Stimulated activated naive CD8-positive, alpha-beta T cell treated with anti-CD3 and anti-CD28 coated beads, Interleukin-15, Interleukin-2, amounts not matched to agents 100 ng/mL and 50 ng/mL, for 24 hours (primary cell): Measurements from ENCODE around the gene FCRL2.
"Not testable (repeated sequence)": the region's sequence is repeated elsewhere in the genome, so short reads cannot be mapped to it uniquely, and the experiment has no call there.

Experiments used
- H3K27ac Mint-ChIP-seq: one replicate; pipeline ENCODE4 v1.8.0; 2021; ENCODE audit warnings: mild to moderate bottlenecking, mixed read lengths
- H3K27me3 Mint-ChIP-seq: one replicate; pipeline ENCODE4 v1.8.0; 2021; ENCODE audit warnings: mixed read lengths
- H3K36me3 Mint-ChIP-seq: one replicate; pipeline ENCODE4 v1.8.0; 2021; ENCODE audit warnings: low read depth, mixed read lengths
- H3K4me1 Mint-ChIP-seq: one replicate; pipeline ENCODE4 v1.8.0; 2021; ENCODE audit warnings: low read depth, mixed read lengths
- H3K4me3 Mint-ChIP-seq: one replicate; pipeline ENCODE4 v1.8.0; 2021; ENCODE audit warnings: mild to moderate bottlenecking, mixed read lengths
- H3K9me3 Mint-ChIP-seq: one replicate; pipeline ENCODE4 v1.8.0; 2021; ENCODE audit warnings: mixed read lengths

The FCRL2 gene

GRCh38 chr1:157773493-157774350, 3.2 kb downstream of the FCRL2 start:
- Mint-ChIP-seq H3K9me3 (peaks cover 3% of the 10 kb centered on the region), H3K4me3 (no peak overlapping the region), H3K4me1 (peaks cover 25% of the 10 kb centered on the region), H3K27me3 (peaks cover 4% of the 10 kb centered on the region), H3K36me3 (no peaks in the 10 kb centered on the region), H3K27ac (peak overlapping the region; percentile 61)

- no peaks in the 10 kb centered on the region for H3K36me3 Mint-ChIP-seq
- H3K27me3 Mint-ChIP-seq, result peaks cover 4% of the 10 kb centered on the region
- peaks cover 24% of the 10 kb centered on the region for H3K4me1 Mint-ChIP-seq
- H3K4me3 Mint-ChIP-seq, result no peak overlapping the region
- H3K27ac Mint-ChIP-seq, result no peak overlapping the region
- peaks cover 3% of the 10 kb centered on the region for H3K9me3 Mint-ChIP-seq
Observed at GRCh38 chr1:157771661-157772425, 5.1 kb downstream of the FCRL2 start.

- peaks cover 4% of the 10 kb centered on the region for H3K27me3 Mint-ChIP-seq
Observed at GRCh38 chr1:157770442-157771043, 6.4 kb downstream of the FCRL2 start.

DNA sequence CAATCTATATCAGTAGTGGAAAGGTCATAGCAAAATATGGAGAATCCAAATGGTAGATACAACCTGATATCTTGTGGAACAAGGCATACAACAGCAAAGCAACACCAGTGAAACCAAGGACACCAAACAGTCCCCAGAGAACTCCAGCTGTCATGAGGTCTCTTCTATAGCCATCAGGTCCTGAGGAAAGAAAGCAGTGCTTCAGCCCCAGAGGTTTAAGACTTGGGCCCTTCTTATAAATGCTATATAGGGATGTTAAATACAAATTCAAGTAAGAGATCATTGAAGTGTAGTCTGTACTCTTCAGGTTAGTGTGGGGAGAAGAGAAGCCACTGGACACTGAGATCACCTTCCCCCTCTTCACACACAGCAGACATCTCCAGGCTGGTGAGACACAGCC, 10.1 kb downstream of the FCRL2 start:
- Mint-ChIP-seq H3K27ac (no peak overlapping the region), H3K27me3 (peaks cover 5% of the 10 kb centered on the region), H3K9me3 (no peaks in the 10 kb centered on the region), H3K4me3 (no peak overlapping the region), H3K36me3 (no peaks in the 10 kb centered on the region), H3K4me1 (peaks cover 14% of the 10 kb centered on the region)

More at GRCh38 chr1:157770442-157771043, 6.4 kb downstream of the FCRL2 start:
- Mint-ChIP-seq H3K9me3 (peaks cover 3% of the 10 kb centered on the region), H3K4me3 (no peak overlapping the region), H3K4me1 (peaks cover 22% of the 10 kb centered on the region), H3K27ac (no peak overlapping the region), H3K36me3 (no peaks in the 10 kb centered on the region)

DNA sequence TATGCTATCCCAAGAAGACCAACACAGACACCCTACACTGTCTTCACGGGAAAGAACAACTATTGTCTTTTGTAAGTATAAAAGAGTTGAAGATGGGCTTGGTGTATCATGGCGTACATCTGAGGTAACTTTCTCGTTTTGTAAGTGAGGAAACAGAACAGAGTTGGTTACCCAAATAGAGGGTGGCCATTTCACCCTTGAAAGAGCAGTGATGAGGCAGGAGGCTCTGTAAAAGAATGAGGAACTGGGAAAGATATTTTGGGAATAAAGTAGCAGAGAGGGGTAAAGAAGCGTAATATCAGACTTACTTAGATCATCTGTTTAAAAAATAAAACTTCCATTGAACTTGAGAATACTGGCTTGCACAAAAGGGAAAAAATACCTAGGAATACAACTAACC, 18.9 kb downstream of the FCRL2 start:
- Mint-ChIP-seq H3K36me3 (peaks cover 8% of the 10 kb centered on the region), H3K4me1 (peaks cover 5% of the 10 kb centered on the region), H3K9me3 (peaks cover 9% of the 10 kb centered on the region), H3K27me3 (peaks cover 5% of the 10 kb centered on the region), H3K27ac (no peak overlapping the region), H3K4me3 (no peak overlapping the region)

- H3K36me3 Mint-ChIP-seq, result no peaks in the 10 kb centered on the region
- no peak overlapping the region for H3K4me3 Mint-ChIP-seq
- no peak overlapping the region for H3K27ac Mint-ChIP-seq
- no peaks in the 10 kb centered on the region for H3K9me3 Mint-ChIP-seq
- no peaks in the 10 kb centered on the region for H3K4me1 Mint-ChIP-seq
- peaks cover 6% of the 10 kb centered on the region for H3K27me3 Mint-ChIP-seq
Observed at GRCh38 chr1:157753611-157754010, 23.3 kb downstream of the FCRL2 start.

- Mint-ChIP-seq H3K4me3 (no peak overlapping the region), H3K9me3 (no peaks in the 10 kb centered on the region), H3K36me3 (no peaks in the 10 kb centered on the region), H3K27me3 (peaks cover 6% of the 10 kb centered on the region), H3K4me1 (peaks cover 4% of the 10 kb centered on the region), H3K27ac (no peak overlapping the region)
Observed at GRCh38 chr1:157751283-157751682, 25.6 kb downstream of the FCRL2 start.

DNA sequence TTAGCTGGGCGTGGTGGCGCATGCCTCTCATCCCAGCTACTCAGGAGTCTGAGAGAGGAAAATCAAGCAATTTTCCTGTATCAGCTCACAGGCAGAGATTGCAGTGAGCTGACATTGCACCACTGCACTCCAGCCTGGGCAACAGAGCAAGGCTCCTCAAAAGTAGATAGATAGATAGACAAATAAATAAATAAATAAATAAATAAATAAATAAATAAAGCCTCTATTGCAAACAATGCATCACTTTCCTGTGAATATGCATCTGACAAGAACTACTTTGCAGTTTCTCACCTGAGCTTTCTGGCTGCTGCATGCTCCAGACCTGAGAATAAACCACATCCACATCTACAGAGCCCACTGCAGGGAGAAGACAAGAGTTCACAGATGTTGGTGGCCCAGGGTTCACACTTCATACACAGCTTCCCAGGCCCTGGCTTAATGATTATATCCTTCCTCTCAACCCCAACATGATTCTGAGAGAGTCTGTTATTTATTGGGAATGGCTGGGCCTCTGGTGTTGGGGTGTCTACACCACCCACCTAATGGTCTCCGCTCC, 28.6 kb downstream of the FCRL2 start:
- Mint-ChIP-seq H3K27ac (no peak overlapping the region), H3K4me1 (peaks cover 4% of the 10 kb centered on the region), H3K4me3 (no peak overlapping the region), H3K36me3 (no peaks in the 10 kb centered on the region), H3K27me3 (peaks cover 6% of the 10 kb centered on the region), H3K9me3 (no peaks in the 10 kb centered on the region)

- Mint-ChIP-seq H3K4me3 (no peak overlapping the region), H3K9me3 (no peaks in the 10 kb centered on the region), H3K4me1 (peaks cover 14% of the 10 kb centered on the region), H3K27ac (no peak overlapping the region), H3K27me3 (no peaks in the 10 kb centered on the region), H3K36me3 (no peaks in the 10 kb centered on the region)
Observed at GRCh38 chr1:157739229-157739901, 37.6 kb downstream of the FCRL2 start.

DNA sequence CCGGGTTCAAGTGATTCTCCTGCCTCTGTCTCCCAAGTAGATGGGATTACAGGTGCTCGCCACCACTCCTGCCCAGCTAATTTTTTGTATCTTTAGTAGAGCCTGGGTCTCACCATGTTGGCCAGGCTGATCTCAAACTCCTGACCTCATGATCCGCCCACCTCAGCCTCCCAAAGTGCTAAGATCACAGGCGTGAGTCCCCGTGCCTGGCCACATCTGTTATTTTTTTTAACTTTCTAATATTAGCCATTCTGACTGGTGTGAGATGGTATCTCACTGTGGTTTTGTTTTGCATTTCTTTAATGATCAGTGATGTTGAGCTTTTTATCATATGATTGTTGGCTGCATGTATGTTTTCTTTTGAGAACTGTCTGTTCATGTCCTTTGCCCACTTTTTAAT, 40.9 kb downstream of the FCRL2 start:
- not testable (repeated sequence) for H3K9me3 Mint-ChIP-seq, H3K4me3 Mint-ChIP-seq, H3K27me3 Mint-ChIP-seq, H3K27ac Mint-ChIP-seq, H3K36me3 Mint-ChIP-seq
- peaks cover 26% of the 10 kb centered on the region for H3K4me1 Mint-ChIP-seq

GRCh38 chr1:157734321-157734720, 42.6 kb downstream of the FCRL2 start:
- Mint-ChIP-seq H3K9me3 (no peaks in the 10 kb centered on the region), H3K4me3 (no peak overlapping the region), H3K4me1 (peaks cover 20% of the 10 kb centered on the region), H3K27me3 (no peaks in the 10 kb centered on the region), H3K36me3 (no peaks in the 10 kb centered on the region), H3K27ac (no peak overlapping the region)

DNA sequence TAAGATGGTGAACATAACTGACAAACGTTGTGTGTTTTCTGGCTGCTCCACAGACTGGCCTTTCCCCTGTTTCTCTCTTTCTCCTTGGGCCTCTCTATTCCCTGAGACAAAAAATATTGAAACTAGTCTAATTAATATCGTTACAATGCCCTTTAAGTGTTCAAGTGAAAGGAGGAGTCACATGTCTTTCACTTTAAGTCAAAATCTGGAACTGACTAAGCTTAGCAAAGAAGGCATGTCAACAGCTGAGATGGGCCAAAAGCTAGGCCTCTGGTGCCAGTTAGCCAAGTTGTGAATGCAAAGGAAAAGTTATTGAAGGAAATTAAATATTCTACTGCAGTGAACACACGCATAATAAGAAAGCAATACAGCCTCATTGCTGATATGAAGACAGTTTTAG, 44.2 kb downstream of the FCRL2 start:
- Mint-ChIP-seq H3K27ac (no peak overlapping the region), H3K36me3 (no peaks in the 10 kb centered on the region), H3K9me3 (no peaks in the 10 kb centered on the region), H3K4me1 (peaks cover 23% of the 10 kb centered on the region), H3K4me3 (no peak overlapping the region), H3K27me3 (no peaks in the 10 kb centered on the region)

GRCh38 chr1:157725221-157725577, 51.7 kb downstream of the FCRL2 start:
- Mint-ChIP-seq H3K4me1 (peaks cover 48% of the 10 kb centered on the region), H3K9me3 (peaks cover 18% of the 10 kb centered on the region), H3K27me3 (no peaks in the 10 kb centered on the region), H3K36me3 (peaks cover 8% of the 10 kb centered on the region), H3K4me3 (no peak overlapping the region), H3K27ac (peak overlapping the region; percentile 43)

DNA sequence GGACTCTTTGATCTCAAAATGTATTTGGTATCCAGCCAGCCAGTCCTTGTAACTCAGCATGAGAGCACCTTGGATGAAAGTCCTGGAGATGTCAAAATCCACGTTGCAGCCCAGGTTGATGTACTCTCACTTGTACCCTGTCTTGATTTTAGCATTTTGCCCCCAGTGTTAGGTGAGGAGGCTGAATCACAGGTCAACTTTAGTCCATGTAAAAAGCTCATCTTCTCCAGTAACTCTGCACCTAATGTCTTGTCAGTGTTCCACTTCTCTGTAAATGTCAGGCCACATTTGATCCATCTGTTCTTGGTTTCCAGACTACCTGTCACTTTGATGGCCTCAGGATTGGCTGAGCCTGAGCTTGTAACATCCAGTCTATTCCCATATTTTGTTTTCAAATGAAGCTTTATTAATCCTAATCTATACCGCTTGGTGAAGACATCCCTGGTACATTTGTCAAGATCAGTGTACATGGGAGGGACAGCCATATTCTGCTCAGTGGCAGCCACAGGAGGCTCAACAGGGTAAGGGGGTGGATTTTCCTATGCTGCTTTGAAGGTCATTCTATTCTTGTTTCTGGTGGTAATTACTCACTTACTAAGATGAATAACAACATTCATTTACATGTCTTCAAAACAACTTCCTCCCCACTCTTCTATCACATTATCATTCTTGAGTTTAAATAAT, 52.3 kb downstream of the FCRL2 start:
- H3K27ac Mint-ChIP-seq, result peak overlapping the region; percentile 82
- no peaks in the 10 kb centered on the region for H3K27me3 Mint-ChIP-seq
- peaks cover 8% of the 10 kb centered on the region for H3K36me3 Mint-ChIP-seq
- peak overlapping the region; percentile 25 for H3K4me3 Mint-ChIP-seq
- H3K4me1 Mint-ChIP-seq, result peaks cover 48% of the 10 kb centered on the region
- peaks cover 18% of the 10 kb centered on the region for H3K9me3 Mint-ChIP-seq
